ENCODE measurements around the gene GAR1.
"Not testable (repeated sequence)": the region's sequence is repeated elsewhere in the genome, so short reads cannot be mapped to it uniquely, and the experiment has no call there.

The GAR1 gene

GRCh38 chr4:109846395-109847098 lies 31.0 kb downstream of the GAR1 start:
- no peak for DNase-seq (ENCODE audit: low read depth)

DNA sequence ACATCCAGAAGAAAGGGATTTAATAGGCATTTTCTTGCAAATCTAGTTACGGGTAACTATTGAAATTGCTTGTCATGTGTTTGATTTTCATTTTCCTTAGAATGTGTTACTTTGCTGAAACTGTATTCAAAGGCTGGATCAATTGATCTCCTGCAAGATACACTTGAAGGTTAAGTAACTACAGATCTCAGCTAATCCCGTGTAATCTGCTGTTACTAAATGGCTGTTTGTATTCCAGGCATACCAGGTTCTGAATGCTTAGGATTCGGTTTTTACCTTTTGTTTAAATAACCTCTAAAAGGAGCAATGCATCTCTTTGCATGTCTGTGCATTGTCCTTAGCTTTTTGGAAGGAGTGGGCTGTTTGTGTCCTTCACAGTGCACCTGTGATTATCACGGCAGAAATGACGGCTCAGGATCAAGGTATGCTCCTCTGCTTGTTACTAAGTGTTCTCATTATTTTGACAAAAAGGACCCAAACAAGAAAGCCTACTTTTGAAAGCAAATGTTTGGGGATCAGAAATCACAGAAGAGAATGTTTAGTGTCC lies 32.4 kb downstream of the GAR1 start, which contains the start of gene LRIT3:
TSS of gene LRIT3 (plus strand) at position 212 of the 547 bp plus-strand sequence. CDS start at position 307, 95 bp downstream.
- no peak for DNase-seq (ENCODE audit: low read depth)

DNA sequence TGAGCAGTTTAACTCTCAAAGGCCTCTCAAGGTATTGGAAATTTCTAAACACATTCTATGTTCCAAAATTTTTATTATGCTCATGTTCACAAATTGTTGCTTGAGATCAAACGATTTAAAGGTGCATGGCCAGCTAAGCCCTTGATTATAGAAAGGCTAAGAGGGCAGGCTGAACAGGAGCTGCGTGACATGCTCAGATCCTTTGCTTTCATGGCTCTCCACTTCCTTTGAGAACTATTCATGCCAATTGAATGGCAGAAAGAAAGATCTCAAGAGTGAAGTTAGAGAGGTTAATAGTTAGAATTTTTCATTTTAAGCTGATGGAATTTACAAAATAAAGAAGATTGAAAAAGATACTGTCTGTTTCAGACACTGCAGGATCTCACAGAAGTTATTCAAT lies 32.9 kb downstream of the GAR1 start:
- no peak for DNase-seq (ENCODE audit: low read depth)

GRCh38 chr4:109850601-109851000 lies 35.0 kb downstream of the GAR1 start:
- DNase-seq (ENCODE audit: low read depth): no peak

GRCh38 chr4:109859426-109860300 lies 44.1 kb downstream of the GAR1 start:
- DNase-seq (ENCODE audit: low read depth): not testable (repeated sequence)

DNA sequence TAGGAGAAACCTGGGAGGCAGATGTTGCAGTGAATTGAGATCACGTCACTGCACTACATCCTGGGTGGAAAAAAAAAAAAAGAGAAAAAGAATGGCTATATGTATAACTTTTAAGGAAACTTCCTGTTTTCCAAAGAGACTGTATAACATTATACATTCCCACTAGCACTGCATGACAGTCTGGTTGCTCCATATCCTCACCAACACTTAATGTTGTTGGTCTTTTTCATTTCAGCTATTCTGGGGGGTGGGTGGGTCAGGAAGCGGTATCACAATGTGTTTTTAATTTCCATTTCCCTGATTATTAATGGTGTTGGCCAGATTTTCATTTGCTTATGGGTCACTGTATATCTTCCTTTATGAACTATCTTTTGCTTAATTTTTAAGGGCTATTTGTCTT lies 45.7 kb downstream of the GAR1 start:
- no peak for DNase-seq (ENCODE audit: low read depth)

DNA sequence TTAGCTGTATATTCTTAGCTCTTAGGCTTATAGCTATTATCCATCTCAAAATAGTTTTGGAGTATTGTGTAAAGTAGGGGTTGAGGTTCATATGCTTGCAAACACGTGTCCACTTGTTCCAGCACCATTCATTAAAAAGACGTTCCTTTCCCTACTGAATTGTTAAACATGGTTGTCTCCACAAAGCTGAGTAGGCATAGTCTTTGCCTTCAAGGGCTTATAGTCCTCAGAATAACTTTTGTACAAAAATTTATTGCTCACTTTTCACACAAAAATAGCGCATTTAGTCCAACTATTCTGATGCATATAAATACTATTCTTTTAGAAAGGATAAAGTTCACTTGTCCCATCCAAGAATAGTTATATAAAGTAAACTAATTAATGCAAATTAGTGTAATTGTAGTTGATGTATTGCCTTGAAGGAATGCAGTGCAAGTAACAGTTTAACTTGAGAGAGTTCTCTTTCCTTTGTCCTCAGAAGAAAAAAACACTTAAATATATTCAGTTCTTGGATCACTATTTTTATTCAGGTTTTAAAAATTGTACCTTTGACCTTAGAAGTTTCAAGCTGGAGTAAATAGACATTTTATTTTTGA lies 46.5 kb downstream of the GAR1 start:
- DNase-seq (ENCODE audit: low read depth): no peak

GRCh38 chr4:109864134-109864533 lies 48.6 kb downstream of the GAR1 start:
- DNase-seq (ENCODE audit: low read depth): no peak

DNA sequence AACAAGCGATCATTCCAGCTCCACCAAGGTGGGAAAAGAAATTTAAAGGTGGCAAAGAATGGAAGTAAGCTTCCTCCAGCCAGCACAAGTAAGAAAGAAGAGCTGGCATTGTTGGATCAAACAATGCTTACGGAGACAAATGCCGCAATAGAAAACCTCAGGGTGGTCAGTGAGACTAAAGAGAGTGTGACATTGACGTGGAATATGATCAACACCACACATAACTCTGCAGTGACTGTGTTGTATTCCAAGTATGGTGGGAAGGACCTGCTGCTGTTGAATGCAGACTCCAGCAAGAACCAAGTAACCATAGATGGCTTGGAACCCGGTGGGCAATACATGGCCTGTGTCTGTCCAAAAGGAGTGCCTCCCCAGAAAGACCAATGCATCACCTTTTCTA lies 54.5 kb downstream of the GAR1 start:
- DNase-seq (ENCODE audit: low read depth): no peak

DNA sequence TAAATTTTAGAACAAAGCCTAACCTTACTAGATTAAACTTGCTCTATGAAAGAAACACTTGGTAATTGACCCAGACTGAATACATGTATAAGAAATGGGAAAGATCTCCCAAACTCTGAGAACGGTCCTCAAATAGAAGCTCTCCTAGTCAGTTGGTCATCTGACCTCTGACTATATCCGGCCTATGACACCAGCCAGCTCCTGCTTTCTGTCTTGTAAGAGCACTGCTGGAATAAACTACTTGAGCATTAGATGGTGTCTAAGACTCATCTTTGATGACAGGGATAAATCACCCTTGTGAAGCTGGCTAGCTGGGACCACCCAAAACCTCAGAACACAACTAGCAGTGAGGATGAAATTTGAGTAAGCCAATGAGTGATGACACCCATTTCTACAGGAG lies 56.5 kb downstream of the GAR1 start:
- DNase-seq (ENCODE audit: low read depth): no peak

DNA sequence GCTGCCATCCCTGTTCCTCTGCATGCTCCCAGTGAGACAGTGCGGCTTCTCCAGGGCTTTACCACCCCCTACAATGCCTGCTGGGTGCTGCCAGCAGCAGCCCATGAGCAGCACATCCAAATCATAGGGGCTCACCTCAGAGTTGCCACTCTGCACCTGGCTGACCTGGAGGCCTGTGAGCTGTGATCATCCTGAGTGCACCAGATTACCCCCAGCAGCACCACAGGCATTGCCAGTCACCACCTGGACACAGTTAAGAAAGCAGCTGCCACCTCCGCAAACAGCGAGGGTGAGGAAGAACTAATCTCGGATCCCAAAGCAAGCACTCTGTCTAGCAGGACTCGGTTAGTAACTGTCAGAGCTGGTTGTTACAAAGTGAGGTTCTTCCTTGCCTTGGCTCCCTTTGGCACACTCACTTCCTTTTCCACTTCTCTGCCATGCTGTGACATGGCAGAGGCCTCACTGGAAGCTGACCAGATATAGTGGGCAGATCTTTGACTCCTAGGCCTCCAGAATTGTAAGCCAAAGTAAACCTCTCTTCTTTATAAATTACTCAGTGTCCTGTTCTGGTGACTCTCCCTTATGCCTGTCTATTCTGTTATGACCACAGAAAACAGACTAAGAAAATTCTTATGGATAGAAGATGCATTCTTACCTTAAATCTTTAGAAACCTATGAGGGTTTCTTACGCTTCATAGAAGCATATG lies 57.5 kb downstream of the GAR1 start:
- no peak for DNase-seq (ENCODE audit: low read depth)

DNA sequence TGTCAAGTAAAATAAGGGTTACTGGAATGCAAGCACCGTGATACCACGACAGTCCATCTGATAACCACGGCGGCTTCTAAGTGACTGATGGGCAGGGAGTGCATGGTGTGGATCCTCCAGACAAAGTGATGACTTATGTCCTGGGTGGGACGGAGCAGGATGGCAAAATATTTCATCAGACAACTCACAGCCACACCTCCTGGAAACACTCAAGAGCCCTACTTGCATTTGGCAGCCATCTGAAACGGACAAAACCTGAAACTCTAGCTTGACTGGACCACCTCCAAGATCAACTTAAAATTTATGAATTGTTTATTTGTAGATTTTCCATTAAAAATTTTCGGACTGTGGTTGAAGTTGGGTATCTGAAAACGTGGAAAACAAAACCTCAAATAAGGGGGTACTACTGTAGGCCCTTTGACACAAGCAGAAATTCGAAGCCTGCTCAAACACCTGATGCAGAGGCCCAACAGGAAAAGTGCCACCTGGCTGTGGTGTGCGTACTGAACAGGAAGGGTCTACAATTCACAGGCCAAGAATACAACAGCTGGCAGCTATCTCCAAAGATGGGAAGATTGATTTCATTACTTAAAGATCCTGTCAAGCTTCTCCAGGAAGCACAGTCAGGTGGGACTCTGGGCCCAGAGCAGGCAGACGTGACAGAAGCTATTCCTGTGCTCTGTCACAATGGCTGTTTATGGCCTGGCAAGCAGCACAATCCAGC lies 58.4 kb downstream of the GAR1 start:
- no peak for DNase-seq (ENCODE audit: low read depth)
